COLO668 (cell line): ENCODE data around the gene SLTM.
"Not testable (repeated sequence)": the region's sequence is repeated elsewhere in the genome, so short reads cannot be mapped to it uniquely, and the experiment has no call there.

Source experiments
- DNase-seq: peaks from one replicate; lab custom pipeline; 2025; ENCODE audit not compliant: unreplicated experiment; lab: John Stamatoyannopoulos, UW

SLTM gene

GRCh38 chr15:58929891-58930416 is 3.5 kb downstream of the SLTM start:
- DNase-seq = no peak

DNA sequence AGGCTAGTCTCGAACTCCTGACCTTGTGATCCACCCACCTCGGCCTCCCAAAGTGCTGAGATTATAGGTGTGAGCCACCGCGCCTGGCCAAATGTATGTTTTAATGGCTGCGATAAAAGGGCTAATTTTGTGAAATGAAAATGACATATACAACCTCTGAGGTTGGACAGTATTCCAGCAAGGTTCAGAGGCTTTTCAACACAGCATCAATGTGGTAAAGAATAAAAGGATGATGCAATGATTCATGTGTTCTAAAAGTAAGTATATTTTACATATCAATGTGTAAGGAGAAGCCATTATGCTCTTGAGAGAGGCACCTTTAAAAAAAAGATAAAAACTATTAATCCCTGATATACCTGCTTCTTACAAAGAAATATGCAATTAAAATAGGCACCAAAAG is 6.7 kb downstream of the SLTM start:
- DNase-seq = no peak

DNA sequence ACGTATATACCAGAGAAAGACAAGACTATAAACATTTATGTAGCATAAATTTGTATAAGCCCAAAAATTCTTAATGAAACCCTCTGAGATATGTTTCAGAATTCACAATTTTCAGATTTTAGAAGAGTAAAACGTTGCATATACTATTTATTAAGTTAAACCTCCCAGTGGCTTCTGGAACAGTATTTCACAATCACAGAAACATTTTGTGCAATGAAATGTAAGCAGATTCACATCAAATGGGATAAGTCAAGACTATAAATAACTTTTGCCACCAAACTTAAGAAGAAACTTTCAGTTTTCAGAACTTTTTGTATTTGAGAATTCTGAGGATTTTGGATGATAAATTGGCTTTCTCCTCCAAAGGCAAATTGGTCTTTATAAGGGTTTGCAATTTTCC is 9.2 kb downstream of the SLTM start:
- no peak for DNase-seq

DNA sequence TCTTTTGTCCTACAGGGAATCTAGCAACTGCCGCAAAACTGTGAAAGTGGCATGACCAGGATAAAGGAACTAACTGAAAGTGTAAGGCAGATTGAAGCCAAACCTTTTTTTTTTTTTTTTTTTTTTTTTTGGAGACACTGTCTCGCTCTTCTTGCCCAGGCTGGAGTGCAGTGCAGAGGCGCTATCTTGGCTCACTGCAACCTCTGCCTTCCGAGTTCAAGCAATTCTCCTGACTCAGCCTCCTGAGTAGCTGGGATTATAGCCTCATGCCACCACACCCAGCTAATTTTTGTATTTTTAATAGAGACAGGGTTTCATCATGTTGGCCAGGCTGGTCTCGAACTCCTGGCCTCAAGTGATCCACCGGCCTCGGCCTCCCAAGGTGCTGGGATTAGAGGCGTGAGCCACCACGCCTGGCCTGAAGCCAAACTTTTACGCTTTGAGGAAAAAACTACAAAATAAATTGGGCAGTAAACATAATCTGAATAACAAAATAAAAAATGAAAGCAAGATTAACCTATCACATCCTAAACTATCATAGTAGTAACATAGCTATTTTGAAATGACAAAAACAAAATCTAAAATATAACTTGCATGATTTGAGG is 9.7 kb downstream of the SLTM start:
- no peak for DNase-seq

DNA sequence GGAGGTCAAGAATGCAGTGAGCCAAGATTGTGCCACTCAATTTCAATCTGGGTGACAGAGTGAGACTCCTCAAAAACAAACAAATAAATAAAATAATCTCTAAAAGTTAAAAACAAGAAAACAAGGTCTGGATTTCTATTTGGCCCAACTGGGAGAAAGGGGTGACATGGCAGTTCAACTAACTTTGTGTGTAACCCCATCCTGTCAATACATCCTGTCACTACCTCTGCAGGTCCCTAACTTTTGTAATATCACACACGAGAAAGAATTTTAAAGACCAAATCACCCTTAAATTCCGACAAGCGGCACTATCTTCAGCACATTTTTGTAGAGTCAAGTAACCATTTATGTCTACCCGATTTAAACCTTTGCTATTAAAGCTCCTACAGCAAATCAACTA is 10.2 kb downstream of the SLTM start:
- DNase-seq = no peak

DNA sequence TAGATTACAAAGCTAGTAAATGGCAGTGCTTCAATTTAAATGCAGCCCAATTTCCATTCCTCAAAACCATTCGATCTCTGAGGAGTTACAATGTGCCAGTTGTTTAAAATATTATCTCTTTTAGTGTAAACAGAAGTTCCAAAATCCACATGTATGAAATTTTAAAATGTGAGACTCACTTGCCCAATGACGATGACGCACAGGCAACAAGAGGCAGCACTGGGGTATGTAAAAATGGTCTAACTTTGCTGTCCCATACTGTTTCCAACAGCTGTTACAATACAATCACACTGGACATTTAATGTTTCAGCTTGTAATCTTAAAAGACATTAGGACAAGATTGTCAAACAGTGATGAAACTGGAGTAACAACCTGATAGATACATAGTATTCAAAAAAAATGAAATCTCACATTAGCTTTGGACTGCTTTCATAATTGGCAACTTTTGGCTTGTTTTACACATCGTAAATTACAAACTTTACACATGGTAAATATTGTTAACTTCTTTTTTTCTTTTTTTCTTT is 12.2 kb downstream of the SLTM start:
- DNase-seq = no peak

- not testable (repeated sequence) for DNase-seq
Observed at GRCh38 chr15:58920447-58920846, 13.0 kb downstream of the SLTM start.

GRCh38 chr15:58919232-58919631 is 14.2 kb downstream of the SLTM start:
- DNase-seq = no peak

DNA sequence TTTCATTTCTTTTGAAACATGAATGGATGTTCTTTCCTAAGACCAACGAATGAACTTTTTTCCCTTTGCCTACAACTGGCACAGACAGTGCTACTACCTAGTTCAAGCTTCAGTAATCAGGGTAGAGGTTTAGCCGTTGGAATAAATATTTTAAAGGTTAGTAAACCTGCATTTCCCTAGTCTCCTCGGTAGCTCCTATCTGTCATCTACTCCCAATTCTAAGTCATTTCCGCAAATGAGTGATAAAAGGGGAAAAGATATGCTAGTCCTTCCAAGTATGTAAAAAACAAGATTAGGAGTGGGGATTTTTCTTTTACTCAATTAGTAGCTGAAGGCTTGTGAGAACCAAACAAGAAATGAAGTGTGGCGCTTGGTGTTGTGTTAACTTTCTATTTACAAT is 15.2 kb downstream of the SLTM start:
- DNase-seq = no peak

GRCh38 chr15:58917613-58918129 is 15.8 kb downstream of the SLTM start:
- DNase-seq = not testable (repeated sequence)

DNA sequence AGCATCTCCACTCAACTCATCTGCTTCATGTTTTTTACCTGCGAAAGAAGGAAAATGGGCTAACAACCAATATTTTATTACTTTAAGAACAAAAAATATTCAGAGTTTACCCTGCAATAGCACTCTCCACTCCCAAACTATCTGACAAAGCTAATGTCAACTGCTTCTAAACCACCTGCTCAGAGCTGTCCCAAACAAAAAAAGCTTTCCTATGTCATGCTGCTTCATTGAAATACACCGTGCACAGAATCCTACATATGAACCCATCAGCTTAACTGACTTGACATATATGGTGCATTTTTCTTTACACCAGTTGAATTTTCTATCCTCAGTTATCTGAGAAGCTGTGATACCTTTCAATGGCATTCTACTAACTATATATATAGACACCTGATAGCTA is 16.5 kb downstream of the SLTM start:
- DNase-seq = no peak

DNA sequence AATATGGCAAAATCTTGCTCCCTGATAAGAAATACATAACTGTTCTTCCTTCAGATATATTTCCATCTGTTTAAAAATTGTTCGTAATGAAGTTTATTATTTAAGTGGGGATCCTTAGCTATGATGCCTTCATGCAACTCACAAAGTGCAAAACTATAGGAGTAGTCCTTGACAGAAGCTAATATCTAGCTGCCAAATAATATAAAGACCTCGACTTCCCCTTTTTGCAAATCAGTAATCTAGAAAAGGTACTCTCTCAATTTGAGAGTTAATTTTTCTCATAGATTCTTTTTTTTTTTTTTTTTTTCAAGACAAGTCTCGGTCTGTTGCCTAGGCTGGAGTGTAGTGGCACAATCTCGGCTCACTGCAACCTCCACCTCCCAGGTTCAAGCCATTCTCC is 23.0 kb downstream of the SLTM start:
- no peak for DNase-seq

GRCh38 chr15:58909616-58910015 is 23.9 kb downstream of the SLTM start:
- DNase-seq = no peak

DNA sequence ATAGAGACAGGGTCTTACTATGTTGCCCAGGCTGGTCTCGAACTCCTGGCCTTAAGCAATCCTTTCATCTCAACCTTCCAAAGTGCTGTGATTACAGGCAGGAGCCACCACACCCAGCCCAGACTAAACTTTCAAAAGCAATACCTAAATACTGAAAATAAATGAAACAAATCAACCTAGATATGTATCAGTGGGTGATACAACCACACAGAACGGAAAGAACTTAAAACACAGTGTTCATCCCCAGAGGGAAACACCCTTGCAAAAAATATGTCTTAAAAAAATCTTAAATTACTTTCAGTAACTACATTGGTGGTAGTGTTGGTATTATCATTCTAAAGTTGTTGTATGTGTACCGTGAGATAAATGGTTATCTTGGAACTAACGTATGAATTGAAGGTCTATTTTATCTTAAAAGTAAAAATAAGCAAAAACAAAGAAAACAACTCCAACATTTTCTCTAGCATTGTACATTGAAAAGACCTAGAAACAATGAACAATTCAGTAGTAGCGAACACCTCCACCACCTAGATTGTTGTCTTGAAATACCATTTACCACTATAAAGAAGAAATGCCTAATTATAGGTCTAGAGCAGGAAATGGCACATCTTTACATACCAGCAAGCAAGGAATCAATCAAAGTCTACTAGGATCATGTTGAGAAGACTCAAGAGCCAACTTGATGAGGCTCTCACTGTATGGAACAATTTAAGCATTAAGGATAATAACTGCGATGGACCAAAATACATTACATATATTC is 24.7 kb downstream of the SLTM start:
- no peak for DNase-seq

DNA sequence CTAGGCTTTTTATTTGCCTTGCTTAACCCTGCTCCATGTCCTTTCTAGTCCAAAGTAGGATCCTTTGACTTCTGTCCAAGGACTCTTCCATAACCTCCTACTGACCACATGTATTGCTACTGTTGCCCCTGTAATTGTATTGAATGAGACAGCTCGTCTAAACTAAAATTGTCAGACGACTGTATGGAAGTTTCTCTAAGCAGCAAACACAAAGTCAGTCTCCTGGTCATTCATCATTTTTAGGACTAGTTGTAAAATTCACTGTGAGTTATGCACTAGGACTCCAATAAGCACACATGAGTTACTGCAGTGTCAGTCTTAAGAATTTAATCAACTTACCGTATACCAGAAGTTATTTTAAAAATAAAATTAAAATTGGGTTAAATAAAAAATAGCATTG is 32.8 kb downstream of the SLTM start:
- DNase-seq = no peak

GRCh38 chr15:58898150-58898680 is 35.3 kb downstream of the SLTM start:
- DNase-seq = no peak

- no peak for DNase-seq
Observed at GRCh38 chr15:58889363-58889762, 44.1 kb downstream of the SLTM start.

DNA sequence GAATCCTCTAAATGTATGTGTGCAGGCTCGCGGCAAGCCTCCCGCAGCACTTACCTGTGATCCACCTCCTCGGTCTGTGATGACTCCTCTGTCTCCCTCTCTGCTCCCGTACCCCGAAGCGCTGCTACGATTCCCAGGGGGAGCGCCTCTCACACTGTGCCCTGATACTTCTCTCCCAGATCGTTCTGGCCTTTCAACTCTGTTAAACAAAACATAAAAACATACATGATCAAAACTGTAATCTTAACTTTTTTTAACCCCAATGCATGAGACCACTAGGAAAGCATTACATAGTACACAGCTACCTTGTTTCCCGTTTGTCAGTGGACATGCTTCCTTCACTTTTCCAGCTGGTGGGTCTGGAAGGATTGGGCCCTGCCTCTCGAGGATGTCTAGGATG is 46.6 kb downstream of the SLTM start:
- no peak for DNase-seq

DNA sequence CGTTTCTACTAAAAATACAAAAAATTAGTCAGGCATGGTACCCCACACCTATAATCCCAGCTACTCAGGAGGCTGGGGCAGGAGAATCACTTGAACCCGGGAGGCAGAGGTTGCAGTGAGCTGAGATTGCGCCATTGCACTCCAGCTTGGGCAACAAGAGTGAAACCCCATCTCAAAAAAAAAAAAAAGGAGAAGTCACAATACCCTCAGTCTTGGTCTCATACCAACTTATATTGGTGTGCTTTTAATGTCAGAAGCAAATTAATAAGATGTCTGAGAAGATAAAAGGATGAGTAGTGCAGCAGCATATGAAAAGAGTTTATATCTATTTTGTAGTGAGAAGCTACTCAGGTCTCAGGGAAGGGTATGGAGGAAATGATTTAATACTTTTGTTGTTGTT is 49.6 kb downstream of the SLTM start:
- not testable (repeated sequence) for DNase-seq

DNA sequence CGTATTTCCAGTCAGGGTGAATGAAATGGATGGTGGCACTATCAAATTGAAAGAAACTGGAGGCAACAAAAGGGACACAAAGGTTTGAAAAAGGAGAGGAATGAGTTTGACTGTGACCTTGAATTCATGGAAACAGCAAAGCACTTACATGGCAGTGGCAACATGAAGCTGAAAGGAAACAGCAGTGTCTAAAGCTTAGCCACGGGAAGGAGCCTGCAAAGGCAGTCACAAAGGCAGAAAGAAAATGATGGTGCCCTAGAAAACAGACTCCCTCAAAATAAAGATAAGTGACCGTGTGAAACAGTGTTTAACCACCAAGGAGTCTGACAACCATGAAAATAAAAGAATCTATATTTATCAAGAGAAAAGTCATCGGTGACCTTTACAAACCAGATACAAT is 51.2 kb downstream of the SLTM start:
- DNase-seq = no peak

DNA sequence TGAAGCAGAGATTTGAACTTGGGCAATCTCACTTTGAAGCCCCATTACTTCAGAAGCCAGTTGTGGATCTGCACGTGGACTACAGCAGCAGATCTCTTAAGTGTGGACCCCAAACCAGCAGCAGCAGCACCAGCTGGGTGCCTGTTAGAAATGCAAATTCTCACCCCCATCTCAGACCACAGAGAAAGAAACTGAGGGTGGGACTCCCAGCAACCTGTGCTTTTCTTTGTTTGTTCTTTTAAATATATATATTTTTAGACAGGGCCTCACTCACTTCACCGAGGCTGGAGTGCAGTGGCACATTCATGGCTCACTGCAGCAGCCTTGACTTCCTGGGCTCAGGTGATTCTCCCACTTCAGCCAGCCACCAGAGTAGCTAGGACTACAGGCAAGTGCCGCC is 53.2 kb downstream of the SLTM start:
- DNase-seq = no peak
